WTC11 (cell line): Measurements from ENCODE around the gene PCLAF. TPM values are rescaled to one million over a fixed set of nuclear protein-coding genes. Genes with fewer than 3 reads are reported as not detected.
"Not testable (repeated sequence)": the region's sequence is repeated elsewhere in the genome, so short reads cannot be mapped to it uniquely, and the experiment has no call there.

Experiments
- ATAC-seq: fragments of 200-7000 bp; cut with Tn5 transposase; 2 replicates; pipeline ENCODE4 v1.10.0; 2021; ENCODE audit warnings: mild to moderate bottlenecking, moderate library complexity
- CTCF ChIA-PET: fragments of 300-600 bp; sonication (Branson Sonifier 250); formaldehyde crosslinking; loops from one replicate; lab custom pipeline; 2021; ENCODE audit warnings: antibody characterized with exemption; lab: Charles Lee
- POLR2A ChIA-PET: fragments of 350-600 bp; sonication (Branson Sonifier 250); formaldehyde crosslinking; loops from one replicate; lab custom pipeline; 2021; ENCODE audit warnings: antibody characterized with exemption; lab: Charles Lee
- DNase-seq: peaks from one replicate; pipeline ENCODE4 v3.0.0; 2021; ENCODE audit warnings: low spot score
- H3K27ac Mint-ChIP-seq: 2 replicates; pipeline ENCODE4 v1.8.0; 2021; ENCODE audit warnings: mixed read lengths
- H3K27me3 Mint-ChIP-seq: 2 replicates; pipeline ENCODE4 v1.8.0; 2021; ENCODE audit warnings: low read depth, mild to moderate bottlenecking, moderate library complexity, mixed read lengths
- H3K36me3 Mint-ChIP-seq: 2 replicates; pipeline ENCODE4 v1.8.0; 2021; ENCODE audit warnings: mixed read lengths
- H3K4me1 Mint-ChIP-seq: 2 replicates; pipeline ENCODE4 v1.8.0; 2022; ENCODE audit warnings: mixed read lengths
- H3K4me3 Mint-ChIP-seq: 2 replicates; pipeline ENCODE4 v1.8.0; 2021; ENCODE audit warnings: mild to moderate bottlenecking, moderate library complexity, mixed read lengths
- H3K9me3 Mint-ChIP-seq: 2 replicates; pipeline ENCODE4 v1.8.0; 2021; ENCODE audit warnings: mixed read lengths
- CBFB ChIP-seq: sonication (generic); formaldehyde crosslinking; IDR thresholded peaks from 2 replicates; pipeline ENCODE4 v1.8.1; 2022; ENCODE audit warnings: mild to moderate bottlenecking, low read depth, missing genetic modification reagents
- CREB1 ChIP-seq: sonication (generic); formaldehyde crosslinking; IDR thresholded peaks from 2 replicates; pipeline ENCODE4 v1.8.0; 2023; ENCODE audit warnings: mild to moderate bottlenecking, missing genetic modification reagents
- FOXK1 ChIP-seq: sonication (generic); formaldehyde crosslinking; IDR thresholded peaks from 2 replicates; pipeline ENCODE4 v1.8.0; 2022; ENCODE audit warnings: mild to moderate bottlenecking, moderate library complexity, missing genetic modification reagents
- FOXP4 ChIP-seq: sonication (generic); formaldehyde crosslinking; IDR thresholded peaks from 2 replicates; pipeline ENCODE4 v1.8.0; 2022; ENCODE audit warnings: mild to moderate bottlenecking, missing genetic modification reagents
- HMGXB4 ChIP-seq: sonication (generic); formaldehyde crosslinking; IDR thresholded peaks from 2 replicates; pipeline ENCODE4 v1.8.1; 2023; ENCODE audit warnings: mild to moderate bottlenecking, moderate library complexity, missing genetic modification reagents
- IRF1 ChIP-seq: sonication (generic); formaldehyde crosslinking; IDR thresholded peaks from 2 replicates; pipeline ENCODE4 v1.8.0; 2023; ENCODE audit warnings: missing genetic modification reagents
- MLX ChIP-seq: sonication (generic); formaldehyde crosslinking; IDR thresholded peaks from 2 replicates; pipeline ENCODE4 v1.8.1; 2023; ENCODE audit warnings: mild to moderate bottlenecking, missing genetic modification reagents, moderate library complexity
- NR1H2 ChIP-seq: sonication (generic); formaldehyde crosslinking; IDR thresholded peaks from 2 replicates; pipeline ENCODE4 v1.9.0; 2021; ENCODE audit warnings: mild to moderate bottlenecking, moderate library complexity, missing genetic modification reagents
- NR2C2 ChIP-seq: sonication (generic); formaldehyde crosslinking; IDR thresholded peaks from 2 replicates; pipeline ENCODE4 v1.8.0; 2022; ENCODE audit warnings: mild to moderate bottlenecking, missing genetic modification reagents
- NR3C1 ChIP-seq: sonication (generic); formaldehyde crosslinking; conservative IDR thresholded peaks from 2 replicates; pipeline ENCODE4 v1.8.1; 2023; ENCODE audit warnings: low read depth, mild to moderate bottlenecking, missing genetic modification reagents
- TCF7 ChIP-seq: sonication (generic); formaldehyde crosslinking; IDR thresholded peaks from 2 replicates; pipeline ENCODE4 v1.8.0; 2022; ENCODE audit warnings: mild to moderate bottlenecking, low read depth, missing genetic modification reagents, moderate library complexity
- ZBTB21 ChIP-seq: sonication (generic); formaldehyde crosslinking; IDR thresholded peaks from 2 replicates; pipeline ENCODE4 v1.8.1; 2023; ENCODE audit warnings: mild to moderate bottlenecking, missing genetic modification reagents, borderline replicate concordance
- ZNF396 ChIP-seq: fragments of 250-450 bp; sonication (Bioruptor Pico); IDR thresholded peaks from 2 replicates; pipeline ENCODE4 v1.8.0; 2021; ENCODE audit warnings: mild to moderate bottlenecking, moderate library complexity, borderline replicate concordance
- total RNA-seq: library from RNA; stranded (reverse); gene quantifications from 3 replicates; pipeline ENCODE4 v1.2.3, GENCODE V29; 2021

The PCLAF gene
- total RNA-seq, 1 experiment from 2014 or later, result 27.2 TPM

- CTCF ChIA-PET, result no interaction called here
- Mint-ChIP-seq H3K9me3 (no peaks in the 10 kb centered on the region), H3K36me3 (peaks cover 36% of the 10 kb centered on the region), H3K27me3 (no peaks in the 10 kb centered on the region), H3K4me3 (no peak overlapping the region), H3K4me1 (no peaks in the 10 kb centered on the region), H3K27ac (no peak overlapping the region)
- POLR2A ChIA-PET, result no interaction called here
- ATAC-seq (no peak), DNase-seq (no peak)
- TF ChIP-seq TCF7 (CRISPR knock-in tag) (no peak), ZNF396 (CRISPR knock-in tag) (no peak), MLX (CRISPR knock-in tag) (no peak), IRF1 (no peak), NR2C2 (CRISPR knock-in tag) (no peak), ZBTB21 (CRISPR knock-in tag) (no peak), FOXP4 (CRISPR knock-in tag) (no peak), FOXK1 (no peak), NR1H2 (CRISPR knock-in tag) (no peak)
Observed at GRCh38 chr15:64398575-64398974, 17.3 kb upstream of the PCLAF start.

- ChIA-PET POLR2A (no interaction called here), CTCF (no interaction called here)
- no peak overlapping the region for H3K4me3 Mint-ChIP-seq
- H3K27ac Mint-ChIP-seq, result no peak overlapping the region
- H3K36me3 Mint-ChIP-seq, result peaks cover 36% of the 10 kb centered on the region
- H3K4me1 Mint-ChIP-seq, result no peaks in the 10 kb centered on the region
- no peaks in the 10 kb centered on the region for H3K9me3 Mint-ChIP-seq
- H3K27me3 Mint-ChIP-seq, result no peaks in the 10 kb centered on the region
- DNase-seq (no peak), ATAC-seq (no peak)
- TF ChIP-seq NR3C1 (CRISPR knock-in tag) (no peak), TCF7 (CRISPR knock-in tag) (no peak), HMGXB4 (CRISPR knock-in tag) (no peak)
Observed at GRCh38 chr15:64396789-64397188, 15.5 kb upstream of the PCLAF start.

- H3K4me1 Mint-ChIP-seq, H3K4me3 Mint-ChIP-seq, DNase-seq, CTCF ChIA-PET, H3K9me3 Mint-ChIP-seq, ATAC-seq, H3K27ac Mint-ChIP-seq, H3K27me3 Mint-ChIP-seq: not testable (repeated sequence)
- POLR2A ChIA-PET, result interaction anchor here (0.6 kb wide), 1 partner anchor 511 kb away, joined by 3 read pairs; no protein-coding TSS in a partner anchor
- peaks cover 25% of the 10 kb centered on the region for H3K36me3 Mint-ChIP-seq
Observed at GRCh38 chr15:64392471-64392870, 11.2 kb upstream of the PCLAF start.

GRCh38 chr15:64389036-64389435 lies 7.8 kb upstream of the PCLAF start:
- no peak for DNase-seq

More at GRCh38 chr15:64389036-64389435, 7.8 kb upstream of the PCLAF start:
- H3K36me3 Mint-ChIP-seq, result peaks cover 4% of the 10 kb centered on the region
- H3K4me3 Mint-ChIP-seq, result peak overlapping the region; percentile 97
- no peak for TF ChIP-seq CREB1 (CRISPR knock-in tag)
- TF ChIP-seq CBFB (CRISPR knock-in tag), result no peak
- TF ChIP-seq, all 79 proteins: peak for 0
- ChIA-PET POLR2A (no interaction called here), CTCF (no interaction called here)
- H3K4me1 Mint-ChIP-seq, result no peaks in the 10 kb centered on the region
- 0 out of 2 replicates have a peak overlapping the region, but pooled peaks have one; percentile 55 for H3K27ac Mint-ChIP-seq
- ATAC-seq, result no peak
- H3K9me3 Mint-ChIP-seq, result no peaks in the 10 kb centered on the region
- H3K27me3 Mint-ChIP-seq, result peaks cover 25% of the 10 kb centered on the region
